GM18502 (cell line): ENCODE data around the gene CACNA2D1.

Source experiments
- ATAC-seq: cut with Tn5 transposase; IDR thresholded peaks from one replicate; pipeline ENCODE4 v1.9.1; 2021; ENCODE audit warnings: mild to moderate bottlenecking; ENCODE audit not compliant: unreplicated experiment, poor library complexity

CACNA2D1 gene

GRCh38 chr7:82185443-82185842 is 258.1 kb downstream of the CACNA2D1 start:
- ATAC-seq, result no peak

GRCh38 chr7:82183634-82184033 is 259.9 kb downstream of the CACNA2D1 start:
- ATAC-seq, result no peak

DNA sequence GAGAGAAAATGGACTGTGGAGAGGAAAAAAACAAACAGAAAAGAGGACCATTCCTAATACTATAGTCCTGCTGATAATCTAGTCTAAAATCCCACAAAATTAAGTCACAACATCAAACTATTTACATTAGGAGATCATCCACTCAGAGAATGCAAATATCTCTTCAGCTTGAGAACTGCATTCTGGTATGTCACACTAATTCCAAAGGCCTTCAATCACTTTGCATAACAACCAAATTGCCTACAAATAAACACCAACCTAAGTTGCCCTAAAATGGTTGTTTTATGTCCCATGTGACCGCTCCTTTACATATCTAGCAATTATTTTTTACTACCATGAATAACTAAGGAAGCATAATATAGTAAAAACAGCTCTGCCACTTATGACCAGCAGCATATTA is 264.3 kb downstream of the CACNA2D1 start:
- no peak for ATAC-seq

- no peak for ATAC-seq
These were observed 268.3 kb downstream of the CACNA2D1 start for GRCh38 chr7:82175319-82175718.

- ATAC-seq, result no peak
These were observed 270.1 kb downstream of the CACNA2D1 start for GRCh38 chr7:82173400-82174021.

GRCh38 chr7:82172881-82173280 is 270.7 kb downstream of the CACNA2D1 start:
- ATAC-seq, result no peak

- no peak for ATAC-seq
These were observed 271.6 kb downstream of the CACNA2D1 start for GRCh38 chr7:82172017-82172416.

- no peak for ATAC-seq
These were observed 275.8 kb downstream of the CACNA2D1 start for GRCh38 chr7:82167558-82168314.

- no peak for ATAC-seq
These were observed 277.1 kb downstream of the CACNA2D1 start for GRCh38 chr7:82166260-82167015.

GRCh38 chr7:82164813-82165212 is 278.8 kb downstream of the CACNA2D1 start:
- ATAC-seq, result no peak

DNA sequence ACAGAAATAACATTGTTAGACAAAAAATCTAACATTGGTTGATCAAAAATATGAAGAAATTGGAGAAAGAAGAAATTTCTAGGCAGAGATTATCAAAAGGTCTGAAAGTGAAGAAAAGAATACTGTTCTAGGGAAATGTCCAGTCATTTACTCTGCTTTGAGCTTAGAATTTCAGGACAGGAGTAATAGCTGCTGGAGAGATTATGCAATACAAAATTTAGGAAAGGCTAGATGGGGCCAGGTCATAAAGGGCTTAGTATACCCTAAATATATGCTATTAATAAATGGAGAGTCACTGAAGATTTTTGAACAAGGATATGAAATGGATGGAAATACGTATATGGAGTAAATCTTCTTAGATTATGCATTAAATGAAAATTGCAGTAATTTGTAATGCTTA is 279.2 kb downstream of the CACNA2D1 start:
- ATAC-seq, result no peak

- no peak for ATAC-seq
These were observed 280.0 kb downstream of the CACNA2D1 start for GRCh38 chr7:82163586-82163985.

DNA sequence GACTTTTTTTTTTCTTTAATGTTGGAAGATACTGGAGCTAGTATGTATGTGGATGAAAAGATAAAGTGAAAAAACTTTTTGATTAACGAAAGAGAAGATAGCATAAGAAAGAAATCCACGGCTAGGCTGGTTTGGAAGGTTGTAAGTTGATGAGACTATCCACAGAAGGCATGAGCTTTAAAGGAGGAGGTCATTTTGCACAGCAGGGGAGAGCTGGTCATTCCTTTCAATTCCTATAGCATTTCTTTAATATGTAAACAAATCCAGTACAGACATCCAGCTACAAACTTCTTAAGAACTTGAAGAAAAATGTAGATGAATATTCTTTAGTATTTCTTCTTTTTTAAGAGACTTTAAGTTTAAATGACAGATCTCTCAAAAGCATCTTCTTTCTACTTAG is 281.3 kb downstream of the CACNA2D1 start:
- ATAC-seq, result no peak

- no peak for ATAC-seq
These were observed 285.2 kb downstream of the CACNA2D1 start for GRCh38 chr7:82158327-82158726.

- ATAC-seq, result no peak
These were observed 286.7 kb downstream of the CACNA2D1 start for GRCh38 chr7:82156893-82157292.

DNA sequence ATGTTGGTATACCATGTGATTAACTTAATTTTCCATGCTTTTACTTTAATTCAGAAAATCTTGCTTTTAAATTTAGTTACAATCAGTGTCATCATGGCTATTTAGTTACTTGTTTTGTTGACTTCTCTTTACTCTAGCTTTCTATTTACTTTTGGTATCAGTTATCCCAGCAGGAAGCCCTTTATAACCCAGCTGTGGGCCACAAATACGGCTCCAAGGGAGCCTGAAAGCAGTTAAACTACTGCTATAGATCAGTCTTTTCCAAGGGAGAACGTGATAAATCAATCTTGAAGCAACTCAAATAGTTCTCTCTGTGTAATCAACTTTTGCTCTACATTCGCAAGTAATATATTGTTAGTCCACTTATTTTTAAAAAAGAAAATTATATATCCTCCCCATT is 287.4 kb downstream of the CACNA2D1 start:
- no peak for ATAC-seq

- ATAC-seq, result no peak
These were observed 288.8 kb downstream of the CACNA2D1 start for GRCh38 chr7:82154728-82155127.

- ATAC-seq, result no peak
These were observed 289.8 kb downstream of the CACNA2D1 start for GRCh38 chr7:82153776-82154175.

DNA sequence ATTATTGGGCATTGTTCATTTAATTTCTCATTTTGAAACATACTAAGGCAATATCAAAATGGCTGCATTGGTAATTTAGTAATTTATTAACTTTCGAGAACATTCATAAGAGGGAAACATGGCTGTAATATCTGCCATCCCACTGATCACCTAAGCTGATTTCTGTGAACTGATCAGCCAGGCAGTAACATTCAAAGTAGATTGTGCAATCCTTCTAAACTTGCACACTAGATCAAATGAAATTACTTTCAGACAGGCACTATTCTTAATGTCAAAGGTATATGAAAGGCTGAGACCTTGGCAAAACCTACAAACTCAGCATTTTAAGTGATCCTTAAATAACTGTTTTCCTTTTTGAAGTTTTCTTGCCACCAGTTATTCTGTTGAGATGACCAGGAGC is 290.7 kb downstream of the CACNA2D1 start:
- no peak for ATAC-seq

GRCh38 chr7:82146491-82146890 is 297.1 kb downstream of the CACNA2D1 start:
- ATAC-seq, result no peak

DNA sequence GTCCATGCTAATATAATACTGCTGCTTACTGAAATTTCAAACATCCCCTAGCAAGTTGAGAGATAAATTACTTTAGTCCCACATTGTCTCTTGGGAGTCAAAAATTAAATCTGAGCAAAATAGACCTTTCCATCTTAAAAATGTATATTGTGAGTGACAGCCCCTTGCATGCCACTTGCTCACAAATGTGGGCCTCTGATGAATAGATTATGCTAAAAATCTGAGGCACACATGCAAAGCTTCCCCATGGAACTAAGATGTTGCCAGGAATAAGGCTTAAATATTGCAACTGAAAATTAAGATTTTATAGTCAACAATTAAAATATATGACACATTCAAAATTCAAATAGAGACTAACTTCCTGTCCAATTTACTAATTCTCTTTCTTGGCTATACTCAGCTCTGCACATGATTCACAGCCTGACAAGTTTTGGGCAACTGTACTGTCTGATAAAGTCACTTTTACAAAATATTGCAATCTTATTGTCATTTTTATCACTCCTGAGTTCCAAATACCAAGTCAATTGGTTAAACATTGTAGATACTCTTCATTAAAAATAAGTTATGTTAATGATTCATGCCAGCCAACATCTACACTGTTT is 301.2 kb downstream of the CACNA2D1 start:
- ATAC-seq, result no peak
